Activated CD4-positive, alpha-beta T cell treated with anti-CD3 and anti-CD28 coated beads, Interleukin-2, Interleukin-4, amounts not matched to agents 100 ng/mL and 50 ng/mL, durations not matched to agents 16 hours and 8 hours (primary cell): Measurements from ENCODE around the gene DHRS11.
"Not testable (repeated sequence)": the region's sequence is repeated elsewhere in the genome, so short reads cannot be mapped to it uniquely, and the experiment has no call there.

ENCODE experiments used
- DNase-seq: peaks from one replicate; pipeline ENCODE4 v3.0.0-alpha.2; 2020; ENCODE audit warnings: low spot score

DHRS11 gene

GRCh38 chr17:36593656-36594316 is 2.1 kb downstream of the DHRS11 start:
- DNase-seq: no peak

- no peak for DNase-seq
Measured at GRCh38 chr17:36594626-36595401, 3.1 kb downstream of the DHRS11 start.

GRCh38 chr17:36597226-36597625 is 5.5 kb downstream of the DHRS11 start:
- no peak for DNase-seq

- no peak for DNase-seq
Measured at GRCh38 chr17:36597866-36598777, 6.4 kb downstream of the DHRS11 start.

DNA sequence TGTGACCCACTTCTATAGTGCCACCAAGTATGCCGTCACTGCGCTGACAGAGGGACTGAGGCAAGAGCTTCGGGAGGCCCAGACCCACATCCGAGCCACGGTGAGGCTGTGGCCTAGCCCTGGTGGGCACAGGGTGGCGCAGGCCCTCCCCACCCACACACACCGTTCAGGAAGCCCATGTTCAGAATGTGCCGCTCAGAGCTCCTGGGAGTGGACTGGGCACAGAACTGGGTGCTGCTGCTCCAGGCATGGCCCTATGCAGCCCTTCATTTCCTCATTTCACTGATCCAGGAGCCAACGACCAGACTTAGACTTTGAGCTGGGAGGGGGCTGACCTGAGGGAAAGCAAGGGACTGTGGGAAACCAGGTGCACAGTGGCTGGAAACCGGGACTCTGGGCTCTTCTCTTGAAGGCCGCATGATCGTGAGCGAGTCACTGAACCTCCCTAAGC is 7.3 kb downstream of the DHRS11 start:
- no peak for DNase-seq

- no peak for DNase-seq
Measured at GRCh38 chr17:36599546-36600250, 8.0 kb downstream of the DHRS11 start.

DNA sequence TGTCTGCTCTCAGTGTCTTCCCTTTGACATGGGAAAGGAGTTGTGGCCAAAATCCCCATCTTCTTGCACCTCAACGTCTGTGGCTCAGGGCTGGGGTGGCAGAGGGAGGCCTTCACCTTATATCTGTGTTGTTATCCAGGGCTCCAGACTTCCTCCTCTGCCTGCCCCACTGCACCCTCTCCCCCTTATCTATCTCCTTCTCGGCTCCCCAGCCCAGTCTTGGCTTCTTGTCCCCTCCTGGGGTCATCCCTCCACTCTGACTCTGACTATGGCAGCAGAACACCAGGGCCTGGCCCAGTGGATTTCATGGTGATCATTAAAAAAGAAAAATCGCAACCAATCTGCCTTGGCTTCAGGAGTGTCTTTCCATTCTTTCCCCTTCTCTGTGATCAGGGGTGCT is 8.8 kb downstream of the DHRS11 start:
- no peak for DNase-seq

DNA sequence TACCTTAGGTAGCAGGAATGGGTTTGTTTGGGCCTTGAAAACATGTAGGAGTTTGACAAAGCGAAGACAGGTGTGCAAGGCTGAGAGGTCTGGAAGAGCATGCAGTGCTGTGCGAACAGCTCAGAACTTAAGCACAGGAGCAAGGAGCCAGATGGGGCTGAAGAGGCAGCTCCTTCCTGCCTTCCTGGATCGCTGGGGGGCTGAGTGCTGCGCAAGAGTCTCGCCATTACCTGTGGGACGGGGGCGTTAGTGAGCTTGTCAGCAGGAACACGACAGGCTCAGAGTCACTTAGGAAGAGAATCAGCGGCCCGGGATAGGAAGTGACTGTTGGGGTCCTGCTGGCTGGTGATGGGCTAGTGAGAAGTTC is 9.2 kb downstream of the DHRS11 start:
- DNase-seq: no peak

DNA sequence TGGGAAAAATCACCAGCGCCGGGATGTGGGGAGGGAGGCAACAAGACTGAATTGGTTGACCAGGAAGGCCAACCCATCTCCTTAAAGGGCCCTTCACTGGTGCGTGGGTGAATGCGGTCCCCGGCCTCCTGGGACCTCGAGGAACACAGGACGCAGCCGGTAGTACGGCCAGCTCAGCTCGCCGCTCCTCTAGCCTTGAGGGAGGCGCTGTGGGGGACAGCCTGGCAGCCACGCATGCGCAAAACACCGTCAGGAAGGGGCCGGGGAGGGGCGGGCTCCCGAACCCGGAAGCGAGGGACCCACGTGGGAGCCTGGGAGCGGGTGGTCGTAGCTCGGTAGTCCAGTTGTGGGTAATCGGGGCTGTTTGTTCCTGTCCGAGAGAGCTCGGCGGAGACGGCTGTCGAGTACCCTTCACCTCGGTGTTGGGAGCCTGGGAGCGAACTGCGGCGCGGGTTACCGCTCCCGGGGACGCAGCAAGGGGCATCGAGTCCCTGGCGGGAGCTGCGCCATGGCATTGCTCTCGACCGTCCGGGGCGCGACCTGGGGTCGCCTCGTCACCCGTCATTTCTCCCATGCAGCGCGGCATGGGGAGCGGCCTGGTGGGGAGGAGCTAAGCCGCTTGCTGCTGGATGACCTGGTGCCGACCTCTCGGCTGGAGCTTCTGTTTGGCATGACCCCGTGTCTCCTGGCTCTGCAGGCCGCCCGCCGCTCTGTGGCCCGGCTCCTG is 9.8 kb downstream of the DHRS11 start, which contains the start of gene MRM1:
MRM1 (plus strand) TSS at position 281 of the 727 bp plus-strand sequence; CDS start at position 509, 228 bp downstream.
- peak; percentile 94 for DNase-seq

DNA sequence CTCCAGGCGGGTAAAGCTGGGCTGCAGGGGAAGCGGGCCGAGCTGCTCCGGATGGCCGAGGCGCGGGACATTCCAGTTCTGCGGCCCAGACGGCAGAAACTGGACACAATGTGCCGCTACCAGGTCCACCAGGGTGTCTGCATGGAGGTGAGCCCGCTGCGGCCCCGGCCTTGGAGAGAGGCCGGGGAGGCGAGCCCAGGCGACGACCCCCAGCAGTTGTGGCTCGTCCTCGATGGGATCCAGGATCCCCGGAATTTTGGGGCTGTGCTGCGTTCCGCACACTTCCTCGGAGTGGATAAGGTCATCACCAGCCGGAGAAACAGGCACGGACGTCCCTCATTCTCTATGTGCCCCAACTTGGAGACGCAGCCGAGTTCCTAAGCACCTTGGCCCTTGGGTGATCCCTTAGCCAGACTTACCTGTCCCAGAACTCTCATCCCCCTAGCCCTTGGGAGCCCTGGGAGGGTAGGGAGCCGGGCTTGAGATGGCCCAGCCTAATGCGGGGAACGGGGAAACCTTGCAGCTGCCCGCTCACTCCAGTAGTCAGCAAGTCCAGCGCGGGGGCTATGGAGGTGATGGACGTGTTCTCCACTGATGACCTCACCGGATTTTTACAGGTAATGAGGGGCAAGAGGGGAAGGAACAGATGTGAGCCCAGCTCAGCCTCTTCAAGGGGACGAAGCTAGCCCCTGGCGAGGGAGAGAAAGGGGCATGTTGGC is 10.5 kb downstream of the DHRS11 start:
- DNase-seq: no peak

- peak; percentile 80 for DNase-seq
Measured at GRCh38 chr17:36602924-36603384, 11.3 kb downstream of the DHRS11 start.

GRCh38 chr17:36605028-36605427 is 13.3 kb downstream of the DHRS11 start:
- DNase-seq: not testable (repeated sequence)

DNA sequence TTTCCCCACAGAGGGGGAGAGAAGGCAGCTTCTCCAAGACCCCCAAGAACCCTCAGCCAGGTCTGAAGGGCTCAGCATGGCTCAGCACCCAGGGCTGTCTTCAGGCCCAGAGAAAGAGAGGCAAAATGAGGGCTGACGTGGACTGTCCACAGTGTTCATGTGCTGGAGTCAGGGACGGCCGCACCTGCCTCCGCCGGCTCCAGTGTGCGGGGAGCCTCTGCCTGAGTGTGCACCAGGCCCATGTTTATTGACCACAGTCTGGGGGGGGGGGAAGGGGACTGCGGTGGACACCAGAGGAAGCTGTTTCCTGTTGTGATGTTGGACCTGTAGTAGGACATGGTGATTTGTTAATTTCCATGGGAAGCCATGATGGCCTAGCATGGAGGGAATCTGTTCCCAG is 16.6 kb downstream of the DHRS11 start:
- no peak for DNase-seq

- no peak for DNase-seq
Measured at GRCh38 chr17:36608794-36609497, 17.3 kb downstream of the DHRS11 start.

DNA sequence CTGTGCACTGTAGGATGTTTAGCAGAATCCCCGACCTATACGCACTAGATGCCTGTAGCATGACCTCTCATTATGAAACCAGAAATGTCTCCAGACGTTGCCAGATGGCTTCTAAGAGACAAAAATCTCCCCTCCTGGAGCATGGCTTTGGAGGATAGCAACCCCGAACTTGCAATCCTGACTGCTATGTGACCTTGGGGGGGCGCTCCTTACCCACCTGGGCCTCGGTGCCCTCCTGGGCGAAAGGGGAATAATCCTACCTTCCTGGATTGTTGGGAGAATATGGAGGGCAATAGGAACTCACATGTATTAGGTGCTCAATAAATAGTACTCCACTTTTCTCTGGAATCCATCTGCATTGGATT is 17.8 kb downstream of the DHRS11 start:
- no peak for DNase-seq

GRCh38 chr17:36610474-36610873 is 18.8 kb downstream of the DHRS11 start:
- no peak for DNase-seq

GRCh38 chr17:36611345-36612072 is 19.8 kb downstream of the DHRS11 start:
- no peak for DNase-seq

- DNase-seq: no peak
Measured at GRCh38 chr17:36612323-36612722, 20.6 kb downstream of the DHRS11 start.

DNA sequence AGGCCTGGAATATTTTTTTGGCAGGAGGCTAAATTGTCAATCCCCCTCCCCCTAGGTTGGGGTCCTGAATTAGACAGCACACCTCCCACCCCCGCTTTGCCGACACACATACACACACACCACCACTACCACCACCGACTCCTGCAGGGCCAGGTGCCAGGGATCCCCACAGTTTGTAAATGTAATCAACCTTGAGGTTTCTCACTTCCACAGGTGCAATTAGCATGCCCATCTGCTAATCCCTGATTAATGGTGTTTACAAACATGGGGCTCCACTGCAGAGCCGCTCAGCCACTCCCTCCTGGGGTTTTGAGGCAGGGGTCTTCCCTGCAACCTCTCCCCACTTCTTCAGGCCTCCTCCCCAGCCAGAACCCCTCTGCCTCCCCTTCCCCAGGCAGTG is 21.5 kb downstream of the DHRS11 start:
- no peak for DNase-seq
